G401 (cell line): ENCODE data around the gene NPLOC4. TPM values are rescaled to one million over a fixed set of nuclear protein-coding genes. Genes with fewer than 3 reads are reported as not detected.
"Not testable (repeated sequence)": the region's sequence is repeated elsewhere in the genome, so short reads cannot be mapped to it uniquely, and the experiment has no call there.

Experiments used
- DNase-seq: peaks from one replicate; pipeline ENCODE4 v3.0.0-alpha.2; 2015; ENCODE audit warnings: low spot score
- in situ Hi-C: cut with HindIII; loops from 2 replicates; pipeline ENCODE4 v1.10.0; 2016; ENCODE audit warnings: low sequenced_read_pairs, mixed read lengths
- total RNA-seq: library from RNA; depleted of rRNA; stranded (reverse); fragments of >200 nt; shearing (Covaris generic); gene quantifications from 2 replicates; pipeline ENCODE4 v1.2.3, GENCODE V29; 2014

The NPLOC4 gene
- total RNA-seq, 1 experiment from 2014 or later, result 110 TPM

GRCh38 chr17:81540676-81541027 is 96.3 kb downstream of the NPLOC4 start:
- DNase-seq, result no peak
- in situ Hi-C loops, result no loop called here

- DNase-seq, result no peak
- in situ Hi-C loops, result no loop called here
Observed at GRCh38 chr17:81539961-81540675, 96.8 kb downstream of the NPLOC4 start.

GRCh38 chr17:81539571-81539900 is 97.4 kb downstream of the NPLOC4 start:
- DNase-seq, result no peak
- in situ Hi-C loops, result no loop called here

GRCh38 chr17:81538651-81539570 is 98.0 kb downstream of the NPLOC4 start:
- in situ Hi-C loops, result no loop called here
- no peak for DNase-seq

- DNase-seq, result no peak
Observed at GRCh38 chr17:81537856-81538555, 98.9 kb downstream of the NPLOC4 start.

GRCh38 chr17:81537343-81537855 is 99.5 kb downstream of the NPLOC4 start:
- peak; percentile 64 for DNase-seq
- in situ Hi-C loops, result no loop called here

More at GRCh38 chr17:81537856-81538555, 98.9 kb downstream of the NPLOC4 start:
- in situ Hi-C loops, result no loop called here

- no peak for DNase-seq
- in situ Hi-C loops, result no loop called here
Observed at GRCh38 chr17:81536299-81537290, 100.3 kb downstream of the NPLOC4 start.

- no peak for DNase-seq
- in situ Hi-C loops, result no loop called here
Observed at GRCh38 chr17:81535480-81536298, 101.2 kb downstream of the NPLOC4 start.

GRCh38 chr17:81535007-81535328 is 101.9 kb downstream of the NPLOC4 start:
- in situ Hi-C loops, result no loop called here
- DNase-seq, result no peak

- in situ Hi-C loops, result no loop called here
Observed at GRCh38 chr17:81534157-81535006, 102.5 kb downstream of the NPLOC4 start.

GRCh38 chr17:81533339-81534141 is 103.4 kb downstream of the NPLOC4 start:
- DNase-seq, result no peak
- in situ Hi-C loops, result no loop called here

More at GRCh38 chr17:81534157-81535006, 102.5 kb downstream of the NPLOC4 start:
- no peak for DNase-seq

- DNase-seq, result no peak
- in situ Hi-C loops, result no loop called here
Observed at GRCh38 chr17:81532490-81533287, 104.2 kb downstream of the NPLOC4 start.

- in situ Hi-C loops, DNase-seq: not testable (repeated sequence)
Observed at GRCh38 chr17:81531998-81532404, 104.9 kb downstream of the NPLOC4 start.

GRCh38 chr17:81531013-81531412 is 105.9 kb downstream of the NPLOC4 start:
- in situ Hi-C loops, DNase-seq: not testable (repeated sequence)

- DNase-seq, result no peak
- in situ Hi-C loops, result no loop called here
Observed at GRCh38 chr17:81529437-81529803, 107.5 kb downstream of the NPLOC4 start.
